DMS153 treated with DMSO at 0.1 percent for 48 hours (cell line): ENCODE measurements around the gene NOP53.
"Not testable (repeated sequence)": the region's sequence is repeated elsewhere in the genome, so short reads cannot be mapped to it uniquely, and the experiment has no call there.

Experiments used
- DNase-seq: peaks from one replicate; lab custom pipeline; 2025; ENCODE audit not compliant: unreplicated experiment; lab: John Stamatoyannopoulos, UW

Gene NOP53

GRCh38 chr19:47752440-47753211, 7.3 kb downstream of the NOP53 start:
- no peak for DNase-seq

- no peak for DNase-seq
Observed at GRCh38 chr19:47754206-47755064, 9.1 kb downstream of the NOP53 start.

DNA sequence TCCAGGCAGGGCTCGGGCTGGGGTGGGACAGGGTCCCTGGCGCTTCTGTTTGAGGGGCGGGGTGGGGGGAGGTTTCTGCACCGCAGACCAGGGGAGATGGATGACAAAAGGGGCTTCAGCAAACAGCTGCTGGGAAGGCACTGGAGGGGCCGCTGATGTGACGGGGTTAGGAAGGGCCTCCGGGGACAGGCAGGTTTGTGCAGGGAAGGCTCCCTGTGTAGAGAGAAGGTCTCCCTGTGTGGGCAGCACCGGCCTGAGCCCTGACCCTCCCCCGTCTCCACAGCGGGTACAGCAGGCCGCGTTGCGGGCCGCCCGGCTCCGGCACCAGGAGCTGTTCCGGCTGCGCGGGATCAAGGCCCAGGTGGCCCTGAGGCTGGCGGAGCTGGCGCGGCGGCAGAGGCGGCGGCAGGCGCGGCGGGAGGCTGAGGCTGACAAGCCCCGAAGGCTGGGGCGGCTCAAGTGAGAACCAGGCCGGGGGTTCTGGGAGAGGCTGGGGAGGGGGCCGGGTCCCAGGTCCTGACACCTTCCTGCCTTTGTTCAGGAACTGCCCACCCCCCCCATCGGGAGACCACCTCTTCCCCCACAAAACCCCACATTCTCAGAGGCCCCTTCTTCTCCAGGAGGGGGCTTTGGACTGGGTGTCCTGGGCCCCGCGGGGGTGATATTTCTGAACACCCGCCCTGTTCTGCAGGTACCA, 9.9 kb downstream of the NOP53 start:
- DNase-seq, result no peak

GRCh38 chr19:47755762-47756626, 10.6 kb downstream of the NOP53 start:
- DNase-seq, result no peak

GRCh38 chr19:47756627-47756929, 11.2 kb downstream of the NOP53 start:
- DNase-seq, result no peak

DNA sequence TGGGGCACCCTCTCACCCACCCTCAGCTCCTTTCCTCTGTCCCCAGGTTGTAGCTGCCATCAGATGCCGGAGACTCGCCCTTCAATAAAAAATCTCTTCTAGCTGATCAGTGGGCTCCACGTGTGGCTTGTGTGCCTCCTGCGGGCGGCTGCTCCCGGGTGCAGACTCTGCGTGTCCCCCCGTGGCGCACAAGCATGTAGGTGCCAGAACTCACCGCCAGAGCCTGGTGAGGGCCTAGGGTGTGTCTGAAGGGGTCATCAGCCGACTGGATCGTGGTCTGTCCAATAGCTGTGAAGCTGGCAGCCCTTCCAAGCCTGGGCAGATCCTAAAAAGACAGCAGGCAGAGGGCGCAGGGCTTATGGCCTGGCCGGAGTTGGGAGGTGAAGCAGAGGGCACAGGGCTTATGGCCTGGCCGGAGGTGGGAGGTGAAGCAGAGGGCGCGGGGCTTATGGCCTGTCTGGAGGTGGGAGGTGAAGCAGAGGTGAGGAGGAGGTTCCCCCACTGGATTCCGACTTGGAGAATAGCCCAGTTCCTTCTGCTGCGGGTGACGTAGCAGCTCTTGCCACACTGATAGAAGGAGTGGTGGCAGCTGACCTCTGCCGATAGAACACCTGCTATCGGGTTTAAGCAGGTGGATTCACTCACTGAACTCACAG, 11.7 kb downstream of the NOP53 start:
- no peak for DNase-seq

- no peak for DNase-seq
Observed at GRCh38 chr19:47757617-47758442, 12.5 kb downstream of the NOP53 start.

DNA sequence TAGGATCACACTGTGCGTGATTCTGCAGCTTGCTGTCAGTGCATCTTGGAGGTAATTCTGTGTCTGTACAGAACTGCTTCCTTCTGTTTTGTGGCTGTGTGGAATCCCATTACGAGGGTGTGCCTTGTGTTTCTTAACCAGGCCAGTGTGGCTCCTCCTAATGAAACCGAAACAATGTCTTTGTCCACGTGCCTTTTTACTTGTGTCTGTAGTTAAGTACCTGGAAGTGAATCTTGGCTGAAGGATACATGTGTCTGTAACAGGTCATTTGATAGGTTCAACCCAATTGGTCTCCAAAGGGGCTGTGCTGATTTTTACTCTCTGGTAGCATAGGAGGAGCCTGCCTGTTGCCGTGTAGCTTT, 13.1 kb downstream of the NOP53 start:
- no peak for DNase-seq

GRCh38 chr19:47760632-47760999, 15.3 kb downstream of the NOP53 start:
- DNase-seq, result no peak

GRCh38 chr19:47761566-47761965, 16.2 kb downstream of the NOP53 start:
- DNase-seq, result no peak

GRCh38 chr19:47762151-47762550, 16.8 kb downstream of the NOP53 start:
- DNase-seq, result no peak

- DNase-seq, result no peak
Observed at GRCh38 chr19:47762615-47763308, 17.4 kb downstream of the NOP53 start.

- not testable (repeated sequence) for DNase-seq
Observed at GRCh38 chr19:47764705-47765104, 19.4 kb downstream of the NOP53 start.

DNA sequence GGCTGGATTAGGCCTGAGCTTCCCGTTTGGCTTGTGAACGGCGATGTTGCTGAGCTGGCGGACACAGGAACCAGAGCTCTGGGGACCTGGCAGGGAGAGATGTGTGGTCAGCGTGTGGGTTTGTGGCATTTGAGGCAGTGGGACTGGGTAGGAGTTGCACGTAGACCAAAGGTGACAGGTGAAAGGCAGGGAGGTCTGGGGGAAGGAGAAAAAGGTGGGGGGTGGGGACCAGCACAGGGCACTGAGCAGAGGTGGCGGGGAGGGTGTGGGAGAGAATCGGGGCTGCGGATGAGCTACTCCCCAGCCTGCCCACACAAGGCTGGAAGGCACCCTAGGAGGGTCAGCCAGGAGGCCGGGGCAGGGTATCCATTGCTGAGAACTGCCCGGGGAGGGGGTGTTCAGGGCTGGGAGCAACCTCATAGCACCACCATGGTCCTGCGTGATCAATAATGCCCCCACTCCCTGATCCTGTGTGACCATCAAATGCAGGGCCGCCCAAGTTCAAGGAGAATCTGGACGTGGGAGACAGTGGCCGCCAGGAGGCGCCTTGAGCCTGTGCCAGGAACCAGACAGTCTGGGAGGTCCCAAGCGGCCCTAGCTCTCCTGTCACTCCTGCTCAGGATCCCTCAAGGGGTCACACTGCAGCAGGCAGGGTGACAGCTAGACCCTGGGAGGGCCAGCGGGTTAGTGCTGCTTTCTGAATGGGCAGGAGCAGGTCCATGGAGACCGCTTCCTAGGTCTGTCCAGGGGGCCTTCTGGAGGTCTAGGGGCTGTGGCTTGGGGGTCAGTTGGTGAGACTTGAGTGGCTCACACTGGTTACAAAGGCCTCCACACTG, 20.4 kb downstream of the NOP53 start:
- DNase-seq, result peak; percentile 65

- DNase-seq, result no peak
Observed at GRCh38 chr19:47766359-47766620, 20.9 kb downstream of the NOP53 start.

GRCh38 chr19:47766670-47767069, 21.3 kb downstream of the NOP53 start:
- no peak for DNase-seq

- DNase-seq, result no peak
Observed at GRCh38 chr19:47767349-47767748, 22.0 kb downstream of the NOP53 start.

DNA sequence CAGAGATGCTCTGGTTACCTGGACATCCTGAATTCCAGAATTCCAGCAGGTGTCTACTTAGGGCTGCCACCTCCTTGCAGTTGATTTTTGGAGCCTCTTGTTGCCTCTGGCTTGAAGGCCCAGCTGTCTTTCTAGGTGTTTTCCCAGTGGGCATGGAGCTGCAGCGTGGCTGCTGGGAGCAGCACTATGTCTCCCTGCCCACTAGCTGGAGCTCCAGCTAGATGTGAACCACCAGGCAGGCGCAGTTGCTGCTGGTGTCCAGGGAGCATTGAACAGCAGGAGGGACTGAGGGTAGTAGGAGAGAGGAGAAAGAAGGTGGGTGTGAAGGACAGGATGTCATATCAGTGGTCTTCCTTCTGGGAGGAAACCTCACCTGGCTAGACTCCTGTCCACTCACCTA, 23.3 kb downstream of the NOP53 start:
- DNase-seq, result no peak
